Calu3 (cell line): ENCODE results near the gene S100B. TPM values are rescaled to one million over a fixed set of nuclear protein-coding genes. Genes with fewer than 3 reads are reported as not detected.

Experiments used
- Bru-seq: library from RNA; stranded (reverse); fragments of 400-500 nt; gene quantifications from one replicate; lab custom pipeline; 2021; lab: Mats Ljungman, UMichigan
- BruChase-seq, 2 experiments: library from RNA; stranded (reverse); fragments of 400-500 nt; gene quantifications; one replicate each; lab custom pipeline; 2021; lab: Mats Ljungman, UMichigan
- BruUV-seq: library from RNA; stranded (reverse); fragments of 400-500 nt; replicated peaks from 2 replicates; lab custom pipeline; 2021; lab: Mats Ljungman, UMichigan
- CTCF ChIA-PET: fragments of 300-600 bp; sonication (Branson Sonifier 250); formaldehyde crosslinking; loops from one replicate; lab custom pipeline; 2022; ENCODE audit warnings: antibody characterized with exemption; lab: Charles Lee
- DNase-seq: peaks from one replicate; pipeline ENCODE4 v3.0.0; 2022
- H3K27ac Mint-ChIP-seq: one replicate; pipeline ENCODE4 v1.8.0; 2022; ENCODE audit warnings: mixed read lengths; ENCODE audit not compliant: unreplicated experiment
- H3K27me3 Mint-ChIP-seq: one replicate; pipeline ENCODE4 v1.8.0; 2022; ENCODE audit warnings: mixed read lengths; ENCODE audit not compliant: unreplicated experiment
- H3K36me3 Mint-ChIP-seq: one replicate; pipeline ENCODE4 v1.8.0; 2022; ENCODE audit warnings: mild to moderate bottlenecking, moderate library complexity, mixed read lengths; ENCODE audit not compliant: insufficient read depth, unreplicated experiment
- H3K4me1 Mint-ChIP-seq: one replicate; pipeline ENCODE4 v1.8.0; 2022; ENCODE audit warnings: mild to moderate bottlenecking, low read depth, mixed read lengths; ENCODE audit not compliant: unreplicated experiment
- H3K4me3 Mint-ChIP-seq: one replicate; pipeline ENCODE4 v1.8.0; 2022; ENCODE audit warnings: mild to moderate bottlenecking, low read depth, moderate library complexity, mixed read lengths; ENCODE audit not compliant: unreplicated experiment
- H3K9me3 Mint-ChIP-seq: one replicate; pipeline ENCODE4 v1.8.0; 2022; ENCODE audit warnings: low read depth, mixed read lengths; ENCODE audit not compliant: unreplicated experiment
- intact Hi-C: fragments of 100-400 bp; cut with micrococcal nuclease; formaldehyde crosslinking; loops from one replicate; pipeline ENCODE4 v1.10.0; 2022; ENCODE audit not compliant: unreplicated experiment
- long read RNA-seq: library from polyadenylated mRNA; stranded (forward); transcript quantifications from one replicate; pipeline ENCODE4 v2.0.0, GENCODE V29; 2022
- total RNA-seq: library from RNA; stranded (reverse); gene quantifications from 2 replicates; pipeline ENCODE4 v1.2.3, GENCODE V29; 2022
- TF ChIP-seq, protein P1 (sequence below): fragments of 200-600 bp; IDR thresholded peaks from one replicate; pipeline ENCODE4 v1.8.0; 2022; ENCODE audit warnings: antibody characterized with exemption; ENCODE audit not compliant: unreplicated experiment

Gene S100B
- not detected in 2 replicates for total RNA-seq
- not detected for Bru-seq, nascent RNA
- BruChase-seq, experiment 1, labeled RNA remaining after a 6-hour chase = not detected
- BruChase-seq, experiment 2, labeled RNA remaining after a 2-hour chase = not detected
- long read RNA-seq = 0 reads

DNA sequence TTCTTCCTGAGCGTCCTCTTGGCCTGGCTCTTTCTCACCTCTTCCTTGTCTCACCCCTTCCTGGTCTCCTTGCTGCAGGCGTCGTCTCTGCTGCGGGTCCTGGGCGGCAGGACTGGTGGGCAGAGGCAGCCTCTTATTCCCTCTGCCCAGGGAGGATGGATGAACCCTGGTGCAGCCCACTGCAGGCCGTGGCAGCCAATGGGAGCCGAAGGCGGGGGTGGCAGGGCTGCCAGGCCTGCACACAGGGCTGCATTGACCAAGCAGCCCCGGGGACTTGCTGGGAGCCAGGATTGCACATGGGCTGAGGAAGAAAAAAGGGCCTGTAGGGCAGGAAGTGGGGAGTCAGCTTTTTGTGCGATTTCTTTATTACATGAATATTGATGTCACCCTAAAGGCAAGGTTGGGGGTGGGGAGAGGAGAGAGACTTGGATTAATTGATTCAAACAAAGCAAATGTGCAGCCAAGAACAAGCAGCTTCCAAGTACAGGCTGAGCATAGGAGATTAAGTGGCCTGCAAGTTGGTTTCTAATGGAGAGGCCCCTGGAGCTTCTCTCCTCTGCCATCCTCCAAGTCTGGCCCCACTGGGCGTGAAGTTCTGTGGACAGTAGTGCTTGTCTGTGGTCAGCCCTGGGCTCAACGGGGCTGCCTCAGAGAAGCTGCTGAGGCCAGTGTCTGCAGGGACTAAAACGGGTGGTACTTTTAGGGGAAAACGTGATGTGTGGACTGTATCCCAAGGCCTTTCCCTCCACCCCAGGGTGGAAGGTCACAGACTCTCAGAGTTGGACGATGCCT is at the start of gene S100B:
S100B (minus strand) TSS at position 108 of the 792 bp plus-strand sequence. CDS start 2,667 bp downstream, outside the sequence.
- no peak within 1 kb of the TSS for H3K4me3 Mint-ChIP-seq
- CTCF ChIA-PET = no interaction called here
- no peaks in the 10 kb centered on the region for H3K36me3 Mint-ChIP-seq
- TF ChIP-seq, protein P1, sequence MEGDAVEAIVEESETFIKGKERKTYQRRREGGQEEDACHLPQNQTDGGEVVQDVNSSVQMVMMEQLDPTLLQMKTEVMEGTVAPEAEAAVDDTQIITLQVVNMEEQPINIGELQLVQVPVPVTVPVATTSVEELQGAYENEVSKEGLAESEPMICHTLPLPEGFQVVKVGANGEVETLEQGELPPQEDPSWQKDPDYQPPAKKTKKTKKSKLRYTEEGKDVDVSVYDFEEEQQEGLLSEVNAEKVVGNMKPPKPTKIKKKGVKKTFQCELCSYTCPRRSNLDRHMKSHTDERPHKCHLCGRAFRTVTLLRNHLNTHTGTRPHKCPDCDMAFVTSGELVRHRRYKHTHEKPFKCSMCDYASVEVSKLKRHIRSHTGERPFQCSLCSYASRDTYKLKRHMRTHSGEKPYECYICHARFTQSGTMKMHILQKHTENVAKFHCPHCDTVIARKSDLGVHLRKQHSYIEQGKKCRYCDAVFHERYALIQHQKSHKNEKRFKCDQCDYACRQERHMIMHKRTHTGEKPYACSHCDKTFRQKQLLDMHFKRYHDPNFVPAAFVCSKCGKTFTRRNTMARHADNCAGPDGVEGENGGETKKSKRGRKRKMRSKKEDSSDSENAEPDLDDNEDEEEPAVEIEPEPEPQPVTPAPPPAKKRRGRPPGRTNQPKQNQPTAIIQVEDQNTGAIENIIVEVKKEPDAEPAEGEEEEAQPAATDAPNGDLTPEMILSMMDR = no peak
- no peak for DNase-seq
- no peaks in the 10 kb centered on the region for H3K27me3 Mint-ChIP-seq
- no TSS peak for BruUV-seq
- intact Hi-C loops = no loop called here
- H3K27ac Mint-ChIP-seq = no peak within 1 kb of the TSS
- H3K9me3 Mint-ChIP-seq = no peaks in the 10 kb centered on the region
- H3K4me1 Mint-ChIP-seq = peaks cover 6% of the 10 kb centered on the region

DNA sequence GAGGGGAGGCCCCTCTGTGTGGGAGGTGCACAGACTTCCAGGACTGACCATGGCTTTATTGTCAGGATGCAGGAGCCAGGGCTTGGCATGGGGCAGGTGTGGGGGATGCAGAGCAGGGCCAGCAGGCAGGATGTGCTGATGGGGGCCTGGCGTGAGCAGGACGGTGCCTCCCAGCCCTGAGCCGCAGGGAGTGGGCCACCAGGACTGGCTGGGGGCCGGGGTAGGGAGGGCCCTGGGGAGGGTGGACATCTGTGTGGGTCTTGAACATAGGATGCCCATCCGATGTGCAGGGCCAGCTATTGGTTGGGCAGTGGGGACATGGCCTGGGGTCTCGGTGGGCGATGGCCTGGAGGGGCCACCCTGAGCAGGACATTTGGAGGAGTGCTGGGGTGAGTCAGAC is 46.2 kb upstream of the S100B start:
- Mint-ChIP-seq H3K36me3 (peaks cover 65% of the 10 kb centered on the region), H3K4me1 (no peaks in the 10 kb centered on the region), H3K4me3 (no peak overlapping the region), H3K9me3 (peaks cover 4% of the 10 kb centered on the region), H3K27ac (no peak overlapping the region), H3K27me3 (no peaks in the 10 kb centered on the region)
- CTCF ChIA-PET = no interaction called here
- DNase-seq = no peak
- no TSS peak for BruUV-seq
- TF ChIP-seq, protein P1 = no peak
- intact Hi-C loops = no loop called here

DNA sequence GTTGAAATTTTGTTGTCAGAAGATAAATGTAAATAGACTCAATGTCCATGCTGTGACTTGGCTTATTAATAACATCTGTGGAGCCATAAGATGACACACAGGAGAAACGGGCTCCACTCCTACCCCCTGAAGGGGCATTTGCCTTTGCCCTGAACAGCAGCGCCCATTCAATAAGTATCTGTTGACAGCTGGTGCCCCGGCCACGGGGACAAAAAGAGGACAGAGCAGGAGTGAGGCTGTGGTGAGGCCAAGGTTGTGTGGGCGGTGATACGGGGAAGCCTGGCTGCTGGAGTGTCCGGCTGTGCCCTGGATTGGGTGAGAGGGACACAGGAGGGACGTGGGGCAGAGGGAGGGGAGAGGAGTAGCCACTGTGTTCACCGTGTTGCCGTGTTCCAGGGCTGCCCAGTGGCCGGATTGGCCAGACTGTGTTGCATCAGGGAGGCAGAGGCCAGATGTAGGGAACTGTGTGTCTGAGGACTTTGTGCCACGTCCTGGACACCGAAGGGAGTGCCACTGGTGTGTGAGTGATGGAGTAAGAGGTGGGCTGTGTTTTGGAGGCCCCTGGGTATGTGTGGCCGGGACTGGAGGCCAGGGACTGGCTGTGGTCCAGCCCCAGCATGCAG is 45.7 kb upstream of the S100B start:
- intact Hi-C loops = no loop called here
- no peaks in the 10 kb centered on the region for H3K27me3 Mint-ChIP-seq

DNA sequence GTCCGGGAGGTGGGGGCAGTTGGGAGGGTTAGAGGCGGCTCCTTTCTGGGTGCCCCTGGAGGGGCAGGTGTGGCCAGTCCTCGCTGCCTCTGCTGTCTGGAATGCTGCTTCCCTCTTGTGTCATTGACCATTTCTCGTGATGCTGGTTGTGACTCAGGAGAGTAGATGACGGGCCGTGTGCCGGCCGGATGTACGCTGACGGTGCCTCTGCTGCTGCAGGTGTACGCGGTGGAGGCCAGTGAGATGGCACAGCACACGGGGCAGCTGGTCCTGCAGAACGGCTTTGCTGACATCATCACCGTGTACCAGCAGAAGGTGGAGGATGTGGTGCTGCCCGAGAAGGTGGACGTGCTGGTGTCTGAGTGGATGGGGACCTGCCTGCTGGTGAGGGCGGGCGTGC is 44.5 kb upstream of the S100B start:
- peaks cover 2% of the 10 kb centered on the region for H3K9me3 Mint-ChIP-seq
- H3K36me3 Mint-ChIP-seq = peaks cover 65% of the 10 kb centered on the region
- H3K27ac Mint-ChIP-seq = no peak overlapping the region
- TF ChIP-seq, protein P1 = no peak
- no peak for DNase-seq
- CTCF ChIA-PET = no interaction called here
- intact Hi-C loops = no loop called here
- no peaks in the 10 kb centered on the region for H3K4me1 Mint-ChIP-seq
- H3K27me3 Mint-ChIP-seq = no peaks in the 10 kb centered on the region
- H3K4me3 Mint-ChIP-seq = no peak overlapping the region
- no TSS peak for BruUV-seq

More for the DNA sequence above, 45.7 kb upstream of the S100B start:
- Mint-ChIP-seq H3K4me3 (no peak overlapping the region), H3K27ac (no peak overlapping the region), H3K4me1 (no peaks in the 10 kb centered on the region), H3K9me3 (peaks cover 4% of the 10 kb centered on the region), H3K36me3 (peaks cover 71% of the 10 kb centered on the region)
- no peak for DNase-seq
- CTCF ChIA-PET = no interaction called here
- no TSS peak for BruUV-seq
- TF ChIP-seq, protein P1 = no peak
